ENCODE data around the gene SND1.

GRCh38 chr7:127791446-127792189, 139.6 kb downstream of the SND1 start:
- TF ChIP-seq CTCF (IDR thresholded peaks at IDR 0.05): no peak
- TF ChIP-seq POLR2A (IDR thresholded peaks at IDR 0.05): no peak

Data from transverse colon (tissue), 3 donors.